Stimulated activated CD8-positive, alpha-beta memory T cell treated with anti-CD3 and anti-CD28 coated beads, Interleukin-7, amount 100 ng/mL, for 24 hours (primary cell): ENCODE measurements around the gene PPFIA4.

ENCODE experiments used
- DNase-seq: peaks from one replicate; pipeline ENCODE4 v3.0.0-alpha.2; 2020; ENCODE audit warnings: low read depth

The PPFIA4 gene

GRCh38 chr1:203082571-203083462, 56.5 kb downstream of the PPFIA4 start:
- DNase-seq, result no peak

DNA sequence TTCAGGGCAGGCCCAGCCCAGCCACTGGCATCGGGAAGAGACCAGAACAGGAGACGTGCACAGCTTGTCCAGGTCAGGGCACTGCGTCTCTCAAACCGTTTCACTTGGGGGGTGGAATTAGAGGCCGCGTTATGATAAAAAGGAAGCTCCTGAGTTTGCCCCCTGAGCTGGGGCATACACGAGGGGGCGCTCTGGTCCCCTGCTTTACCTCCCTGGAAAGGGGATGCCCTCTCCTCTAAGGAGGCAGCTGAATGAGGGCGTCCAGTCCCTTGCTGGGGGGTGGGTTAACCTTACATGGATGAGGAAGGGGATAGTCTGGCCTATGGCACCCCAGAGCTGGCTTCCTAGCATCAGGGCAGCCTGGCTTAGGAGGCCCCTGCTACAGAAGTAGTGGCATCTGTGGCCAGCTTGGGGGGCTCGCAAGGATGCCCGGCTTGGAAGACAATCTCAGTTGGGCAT, 57.2 kb downstream of the PPFIA4 start:
- no peak for DNase-seq

DNA sequence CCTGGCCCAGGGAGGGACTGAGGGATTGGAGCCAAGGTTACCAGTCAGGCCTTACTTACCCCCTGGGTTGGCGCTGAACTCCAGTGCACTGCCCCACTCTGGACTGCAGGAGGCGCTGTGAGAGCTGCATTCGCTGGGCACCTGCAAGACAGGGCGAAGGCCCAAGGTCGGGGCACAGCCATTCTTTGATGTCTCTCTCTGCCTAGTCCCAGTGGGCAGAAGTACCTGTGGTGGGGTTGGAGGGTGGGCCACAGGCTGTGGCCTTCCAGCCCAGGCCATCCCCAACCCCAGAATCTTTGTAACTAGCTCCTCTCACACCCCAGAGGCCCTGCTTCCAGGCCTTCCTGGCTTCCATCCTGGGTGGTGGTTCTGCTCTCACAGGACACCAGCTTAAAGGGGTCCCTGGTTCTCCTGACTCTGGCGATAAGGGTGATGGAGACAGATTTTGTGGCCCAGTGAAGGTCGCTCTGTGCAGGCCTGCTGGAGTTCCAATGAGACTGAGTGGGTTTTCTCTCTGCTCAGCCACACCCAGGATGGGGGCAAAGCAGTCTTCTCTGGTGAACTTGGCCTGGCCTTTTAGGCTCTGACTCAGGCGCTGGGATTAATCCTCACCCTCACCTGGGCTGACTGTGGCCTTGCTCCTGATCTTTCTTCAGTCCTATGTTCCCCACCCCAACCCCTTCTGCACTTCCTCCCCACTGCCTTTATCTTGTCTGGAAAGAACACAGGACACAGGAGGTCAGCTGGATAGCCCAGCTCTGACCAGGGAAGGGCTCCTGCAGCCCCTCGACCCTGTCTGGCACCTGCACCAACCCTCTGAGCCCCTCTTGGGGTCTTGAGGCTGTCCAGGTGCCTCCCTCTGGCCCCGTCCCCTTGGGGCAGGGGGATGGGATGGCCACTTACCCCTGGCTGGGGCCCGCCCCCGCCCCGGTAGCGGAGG, 58.6 kb downstream of the PPFIA4 start:
- no peak for DNase-seq

- no peak for DNase-seq
Observed at GRCh38 chr1:203085528-203086406, 59.5 kb downstream of the PPFIA4 start, which contains the start of gene MYOG. Gene MYOG, minus strand, starts transcription at chr1:203086012. Its CDS starts 51 bp downstream, at chr1:203085961.

DNA sequence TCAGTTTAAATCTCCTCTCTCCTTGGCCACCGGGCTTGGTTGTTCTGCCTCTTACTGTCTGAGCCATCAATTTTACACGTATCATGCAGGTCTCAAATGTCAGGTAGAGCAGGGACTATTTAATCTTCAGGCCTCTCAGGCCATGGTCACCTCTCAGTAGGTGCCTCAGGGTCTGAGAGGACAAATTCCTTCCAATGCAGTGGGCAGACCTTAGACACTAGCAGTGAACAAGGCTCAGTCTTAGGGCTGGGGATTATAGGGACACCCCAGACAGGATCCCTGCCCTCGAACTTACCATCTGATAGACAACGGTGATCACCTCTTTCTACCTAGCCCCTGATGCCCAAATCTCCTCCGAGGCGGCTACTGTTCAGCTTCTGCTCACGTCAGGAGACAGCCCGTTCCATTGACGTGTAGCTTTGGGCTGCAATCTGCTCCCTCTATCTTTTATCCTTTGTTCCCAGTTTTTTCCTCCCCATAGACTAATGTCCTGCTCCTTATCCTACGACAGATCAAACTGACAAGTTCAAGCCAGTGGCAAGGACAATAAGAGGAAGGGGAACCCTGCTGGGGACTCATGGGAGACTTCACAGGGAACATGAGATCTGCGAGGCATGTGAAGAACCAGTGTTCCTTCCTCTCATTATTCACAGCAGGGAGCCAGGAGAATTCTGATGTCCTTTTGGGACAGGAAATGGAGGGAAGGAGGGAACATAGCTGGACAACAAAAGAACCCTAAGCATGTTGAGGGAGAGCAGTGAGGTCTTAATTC, 60.9 kb downstream of the PPFIA4 start:
- DNase-seq, result no peak

DNA sequence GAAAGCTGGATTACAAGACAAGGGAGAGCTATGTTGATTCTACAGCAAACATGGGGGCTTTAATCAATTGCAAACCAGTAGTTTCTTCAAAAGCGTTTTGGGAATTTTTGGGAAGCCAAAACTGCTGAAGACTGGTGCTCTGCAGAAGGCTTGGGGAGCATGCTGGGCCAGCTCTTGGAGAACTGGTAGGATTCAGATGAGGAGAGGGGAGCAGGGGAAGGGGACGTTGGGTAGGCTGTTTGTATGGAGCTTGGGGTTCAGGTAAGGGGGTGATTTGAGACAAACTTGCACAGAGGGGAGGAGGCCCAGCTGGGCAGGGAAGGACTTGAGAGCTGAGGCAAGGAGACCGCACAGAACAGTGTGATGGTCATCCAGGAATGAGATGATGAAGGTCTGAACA, 62.1 kb downstream of the PPFIA4 start:
- DNase-seq, result no peak

GRCh38 chr1:203089001-203089650, 62.8 kb downstream of the PPFIA4 start:
- no peak for DNase-seq

- DNase-seq, result no peak
Observed at GRCh38 chr1:203089651-203090045, 63.4 kb downstream of the PPFIA4 start.

GRCh38 chr1:203090421-203091198, 64.3 kb downstream of the PPFIA4 start:
- no peak for DNase-seq

GRCh38 chr1:203091199-203091477, 64.8 kb downstream of the PPFIA4 start:
- no peak for DNase-seq

- no peak for DNase-seq
Observed at GRCh38 chr1:203091761-203092330, 65.6 kb downstream of the PPFIA4 start.

- DNase-seq, result no peak
Observed at GRCh38 chr1:203093754-203094410, 67.6 kb downstream of the PPFIA4 start.

GRCh38 chr1:203095061-203095690, 68.9 kb downstream of the PPFIA4 start:
- no peak for DNase-seq

DNA sequence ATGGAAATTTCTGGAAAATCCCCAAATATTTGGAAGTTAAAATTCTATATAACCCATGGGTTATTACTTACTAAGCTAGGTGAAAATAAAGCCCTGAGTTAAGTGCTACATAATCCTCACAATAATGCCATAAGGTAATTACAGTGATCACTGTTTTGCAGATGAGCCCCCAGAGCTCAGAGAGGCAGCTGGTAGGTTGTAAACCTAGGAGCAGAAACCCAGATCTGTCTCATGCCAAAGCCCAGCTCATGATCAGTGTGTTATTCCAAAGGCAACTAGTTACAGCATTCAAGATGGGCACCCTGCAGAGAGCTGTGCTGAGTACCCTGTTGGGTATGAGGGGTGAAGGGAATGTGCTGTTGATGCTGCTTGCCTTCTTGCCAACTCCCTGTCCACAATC, 70.3 kb downstream of the PPFIA4 start:
- no peak for DNase-seq

- DNase-seq, result no peak
Observed at GRCh38 chr1:203097001-203097400, 70.7 kb downstream of the PPFIA4 start.

GRCh38 chr1:203098445-203098844, 72.2 kb downstream of the PPFIA4 start:
- no peak for DNase-seq

GRCh38 chr1:203098914-203099520, 72.7 kb downstream of the PPFIA4 start:
- DNase-seq, result no peak
